B cell (primary cell): ENCODE results near the gene TNPO1.

Source experiments
- EZH2 ChIP-seq: IDR thresholded peaks from 2 replicates; pipeline ENCODE4 v1.6.1; 2012; ENCODE audit warnings: borderline replicate concordance, low read depth, mild to moderate bottlenecking, moderate library complexity, low read length; ENCODE audit not compliant: insufficient read depth, poor library complexity, severe bottlenecking
- TF ChIP-seq, protein P1 (sequence below): fragments of 200-600 bp; IDR thresholded peaks from one replicate; pipeline ENCODE4 v1.8.0; 2022; ENCODE audit warnings: antibody characterized with exemption, mild to moderate bottlenecking

DNA sequence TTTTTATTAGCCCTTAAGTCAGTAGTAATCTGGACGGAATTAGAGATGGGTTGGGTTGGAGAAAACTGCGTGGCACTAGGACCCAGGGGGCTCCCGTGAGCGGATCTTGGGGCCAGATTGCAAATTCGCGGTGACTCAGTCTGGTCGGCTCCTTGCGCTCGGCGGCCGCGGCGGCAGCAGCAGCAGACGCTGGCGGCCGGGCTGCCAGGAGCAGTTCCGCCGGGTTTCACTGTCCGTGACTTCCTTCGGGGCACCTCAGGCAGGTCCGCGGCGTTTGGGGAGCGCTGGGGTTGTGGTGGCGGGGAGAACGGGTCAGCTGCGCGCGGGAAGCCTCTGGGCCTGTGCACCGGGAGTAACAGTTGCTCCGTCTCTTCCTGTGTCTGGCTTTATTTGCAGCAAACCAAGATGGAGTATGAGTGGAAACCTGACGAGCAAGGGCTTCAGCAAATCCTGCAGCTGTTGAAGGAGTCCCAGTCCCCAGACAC lies 31.6 kb downstream of the TNPO1 start:
- TF ChIP-seq, protein P1, sequence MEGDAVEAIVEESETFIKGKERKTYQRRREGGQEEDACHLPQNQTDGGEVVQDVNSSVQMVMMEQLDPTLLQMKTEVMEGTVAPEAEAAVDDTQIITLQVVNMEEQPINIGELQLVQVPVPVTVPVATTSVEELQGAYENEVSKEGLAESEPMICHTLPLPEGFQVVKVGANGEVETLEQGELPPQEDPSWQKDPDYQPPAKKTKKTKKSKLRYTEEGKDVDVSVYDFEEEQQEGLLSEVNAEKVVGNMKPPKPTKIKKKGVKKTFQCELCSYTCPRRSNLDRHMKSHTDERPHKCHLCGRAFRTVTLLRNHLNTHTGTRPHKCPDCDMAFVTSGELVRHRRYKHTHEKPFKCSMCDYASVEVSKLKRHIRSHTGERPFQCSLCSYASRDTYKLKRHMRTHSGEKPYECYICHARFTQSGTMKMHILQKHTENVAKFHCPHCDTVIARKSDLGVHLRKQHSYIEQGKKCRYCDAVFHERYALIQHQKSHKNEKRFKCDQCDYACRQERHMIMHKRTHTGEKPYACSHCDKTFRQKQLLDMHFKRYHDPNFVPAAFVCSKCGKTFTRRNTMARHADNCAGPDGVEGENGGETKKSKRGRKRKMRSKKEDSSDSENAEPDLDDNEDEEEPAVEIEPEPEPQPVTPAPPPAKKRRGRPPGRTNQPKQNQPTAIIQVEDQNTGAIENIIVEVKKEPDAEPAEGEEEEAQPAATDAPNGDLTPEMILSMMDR, result no peak
- no peak for TF ChIP-seq EZH2
